Measurements from ENCODE around the gene LTO1. TPM values are rescaled to one million over a fixed set of nuclear protein-coding genes. Genes with fewer than 3 reads are reported as not detected.

Gene LTO1
- total RNA-seq, 1 experiment from 2014 or later: 21.9 TPM

DNA sequence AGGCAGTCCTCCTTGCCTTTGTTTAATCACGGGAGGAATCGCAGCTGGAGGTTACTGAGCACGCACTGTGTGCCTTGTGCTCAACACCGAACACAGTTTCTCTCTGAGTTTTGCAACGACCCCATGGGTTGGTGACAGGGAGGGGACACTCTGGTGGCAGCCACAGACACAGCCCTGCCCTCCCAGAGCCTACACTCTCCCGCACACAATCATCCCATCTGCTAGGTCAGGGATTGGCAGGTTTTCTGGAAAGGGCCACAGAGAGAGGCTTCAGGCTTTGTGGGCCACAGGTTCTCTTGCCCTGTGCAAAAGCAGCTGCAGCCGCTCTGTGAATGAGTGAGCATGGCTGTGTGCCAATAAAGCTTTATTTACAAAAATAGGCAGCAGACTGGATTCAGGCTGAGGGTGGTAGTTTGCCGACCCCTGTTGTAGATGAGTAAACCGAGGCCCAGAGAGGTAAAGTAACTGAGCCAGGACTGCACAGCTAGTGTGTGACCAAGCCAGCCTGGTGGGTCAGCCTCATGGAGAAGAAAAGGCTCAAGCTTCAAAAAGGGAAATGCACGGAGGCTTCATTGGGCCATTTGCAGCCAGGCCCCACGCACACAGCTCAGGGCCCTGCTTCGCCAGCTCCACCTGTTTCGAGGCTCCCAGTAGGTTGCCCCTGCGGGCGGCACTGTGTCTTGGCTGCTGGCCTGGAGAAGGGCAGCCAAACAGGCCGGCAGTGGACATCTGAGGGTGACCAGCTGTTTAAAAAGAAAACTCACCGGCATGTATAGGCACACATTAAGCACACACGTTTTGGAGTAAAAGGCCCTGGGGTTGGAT lies 16.3 kb downstream of the LTO1 start:
- peak; percentile 27 for DNase-seq (ENCODE audit: low read depth)

DNA sequence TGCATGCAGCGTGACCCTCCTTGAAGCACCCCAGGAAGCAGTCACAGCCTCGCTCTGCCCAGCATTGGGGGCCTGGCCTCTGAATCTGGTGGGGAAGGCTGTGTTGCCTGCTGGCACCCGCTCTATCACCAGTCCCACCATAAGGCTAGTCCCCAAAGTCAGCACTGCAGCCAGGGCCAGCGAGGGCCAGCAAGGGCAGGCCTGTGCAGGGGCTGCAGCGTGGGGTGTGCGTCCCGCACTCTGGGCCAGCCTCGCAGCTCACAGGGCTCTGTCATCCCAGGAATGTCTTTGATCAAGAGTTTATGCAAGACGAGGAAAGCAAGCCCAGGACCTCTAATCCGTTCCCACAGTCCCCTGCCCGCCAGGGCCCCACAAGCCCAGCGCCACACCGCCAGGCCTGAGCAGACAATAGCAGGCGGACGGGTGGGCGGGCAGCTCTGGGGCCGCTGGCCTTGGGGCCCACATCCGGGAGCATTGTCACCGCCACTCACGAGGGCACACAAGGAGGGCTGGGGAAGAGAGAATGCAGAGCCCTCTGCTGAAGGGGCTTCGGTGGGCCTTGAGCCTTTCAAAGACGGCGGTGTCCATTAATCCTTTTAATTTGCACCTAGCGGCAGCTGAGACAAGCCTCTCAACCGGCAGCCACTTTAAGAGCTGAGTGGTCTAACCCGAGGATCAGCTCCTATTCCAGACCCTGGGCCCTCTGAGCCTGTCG lies 17.1 kb downstream of the LTO1 start:
- no peak for DNase-seq (ENCODE audit: low read depth)

DNA sequence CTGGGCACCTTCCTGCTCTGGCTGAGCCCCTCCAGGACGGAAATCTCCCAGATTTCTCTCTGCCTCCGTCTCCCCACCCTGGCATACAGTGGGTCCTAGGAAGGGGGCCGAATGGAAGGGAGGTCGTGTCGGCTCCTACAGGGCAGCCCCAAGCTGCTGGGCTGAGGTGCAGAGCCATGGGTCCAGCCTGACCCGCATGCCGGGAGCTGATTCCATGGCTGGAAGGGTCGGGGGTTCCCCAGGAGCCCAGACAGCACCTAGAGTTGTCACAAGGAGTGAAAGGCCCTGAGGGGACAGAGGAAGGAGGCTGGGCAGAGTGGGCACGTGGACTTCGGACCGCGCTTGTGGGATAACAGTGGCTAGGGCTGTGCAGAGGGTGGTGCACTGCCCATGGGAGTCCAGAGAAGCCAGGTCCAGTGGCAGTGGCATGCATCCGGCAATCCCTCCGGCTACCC lies 17.7 kb downstream of the LTO1 start:
- no peak for DNase-seq (ENCODE audit: low read depth)

DNA sequence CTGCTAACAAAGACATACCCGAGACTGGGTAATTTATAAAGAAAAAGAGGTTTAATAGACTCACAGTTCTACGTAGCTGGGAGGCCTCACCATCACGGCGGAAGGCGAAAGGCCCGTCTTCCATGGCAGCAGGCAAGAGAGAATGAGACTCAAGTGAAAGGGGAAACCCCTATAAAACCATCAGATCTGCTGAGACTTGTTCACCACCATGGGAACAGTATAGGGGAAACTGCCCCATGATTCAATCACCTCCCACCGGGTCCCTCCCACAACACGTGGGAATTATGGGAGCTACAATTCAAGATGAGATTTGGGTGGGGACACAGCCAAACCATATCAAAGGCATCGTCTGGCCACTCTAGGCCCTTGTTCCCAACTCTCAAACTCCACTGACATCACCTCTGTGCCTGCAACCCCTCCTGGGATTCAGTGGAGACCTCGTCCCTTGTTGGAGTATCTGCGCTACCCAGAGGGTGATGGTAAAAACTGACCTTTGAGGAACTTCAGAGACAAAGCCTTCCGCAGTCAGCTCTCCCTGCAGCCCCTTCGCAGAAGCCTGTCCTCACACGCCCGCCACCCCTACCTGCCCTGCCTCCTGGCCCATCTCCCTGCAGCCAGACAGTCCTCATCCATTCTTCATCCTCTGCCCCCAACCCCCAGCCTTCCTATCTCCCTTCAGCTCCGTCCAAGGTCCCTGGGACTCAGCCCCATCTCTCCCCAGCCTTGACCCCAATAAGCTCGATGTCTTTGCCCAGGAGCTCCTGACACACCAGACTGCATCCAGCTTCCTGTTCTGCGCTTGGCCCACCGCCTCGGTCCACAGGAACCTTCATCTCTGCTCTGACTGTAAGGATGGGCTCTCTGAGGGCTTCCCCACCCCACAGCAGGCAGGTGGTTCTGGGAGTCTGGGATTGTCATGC lies 18.4 kb downstream of the LTO1 start:
- peak; percentile 36 for DNase-seq (ENCODE audit: low read depth)

DNA sequence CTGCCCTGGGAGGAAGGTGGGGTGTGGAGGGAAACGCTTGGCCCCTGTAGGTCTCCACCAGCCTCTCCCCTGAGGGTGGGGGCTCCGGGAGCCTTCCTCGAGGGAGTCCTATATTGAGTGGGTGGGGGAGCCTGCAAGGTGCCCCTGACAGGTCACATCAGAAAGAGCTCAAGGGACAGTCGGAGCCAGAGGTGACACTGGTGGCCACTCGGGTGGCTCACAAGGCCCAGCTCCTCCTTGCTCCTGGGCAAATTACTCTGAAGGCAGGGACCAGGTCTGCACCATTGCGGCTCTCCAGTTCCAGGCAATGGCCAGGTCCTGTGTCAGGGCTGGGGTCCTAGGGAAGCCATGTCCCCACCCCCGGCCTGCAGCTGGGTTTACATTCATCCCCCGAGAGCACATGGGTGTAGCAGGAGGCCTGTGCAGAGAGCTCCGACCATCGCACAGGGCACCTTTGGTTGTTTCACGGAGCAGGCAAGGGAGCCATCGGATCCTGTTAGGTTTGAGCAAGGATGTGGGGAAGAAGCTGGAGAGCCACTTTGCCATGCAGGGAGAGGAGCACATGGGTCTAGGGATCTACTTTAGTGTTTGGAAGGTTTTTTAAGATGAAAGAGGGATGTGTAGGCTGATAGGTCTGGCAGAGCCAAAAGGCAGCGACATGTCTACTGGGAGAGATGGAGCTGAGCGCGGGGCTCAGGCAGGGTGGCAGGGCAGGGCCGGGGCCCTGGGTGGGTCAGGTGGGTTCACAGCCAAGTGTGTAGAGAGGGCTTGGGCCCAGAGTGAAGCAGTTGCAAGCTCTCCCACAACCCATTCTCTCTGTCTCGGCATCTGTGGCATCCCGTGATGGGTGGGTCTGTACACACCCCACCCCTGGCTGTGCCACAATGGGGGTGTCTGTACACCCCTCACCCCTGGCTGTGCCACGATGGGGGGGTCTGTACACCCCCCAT lies 19.4 kb downstream of the LTO1 start:
- peak; percentile 51 for DNase-seq (ENCODE audit: low read depth)

DNA sequence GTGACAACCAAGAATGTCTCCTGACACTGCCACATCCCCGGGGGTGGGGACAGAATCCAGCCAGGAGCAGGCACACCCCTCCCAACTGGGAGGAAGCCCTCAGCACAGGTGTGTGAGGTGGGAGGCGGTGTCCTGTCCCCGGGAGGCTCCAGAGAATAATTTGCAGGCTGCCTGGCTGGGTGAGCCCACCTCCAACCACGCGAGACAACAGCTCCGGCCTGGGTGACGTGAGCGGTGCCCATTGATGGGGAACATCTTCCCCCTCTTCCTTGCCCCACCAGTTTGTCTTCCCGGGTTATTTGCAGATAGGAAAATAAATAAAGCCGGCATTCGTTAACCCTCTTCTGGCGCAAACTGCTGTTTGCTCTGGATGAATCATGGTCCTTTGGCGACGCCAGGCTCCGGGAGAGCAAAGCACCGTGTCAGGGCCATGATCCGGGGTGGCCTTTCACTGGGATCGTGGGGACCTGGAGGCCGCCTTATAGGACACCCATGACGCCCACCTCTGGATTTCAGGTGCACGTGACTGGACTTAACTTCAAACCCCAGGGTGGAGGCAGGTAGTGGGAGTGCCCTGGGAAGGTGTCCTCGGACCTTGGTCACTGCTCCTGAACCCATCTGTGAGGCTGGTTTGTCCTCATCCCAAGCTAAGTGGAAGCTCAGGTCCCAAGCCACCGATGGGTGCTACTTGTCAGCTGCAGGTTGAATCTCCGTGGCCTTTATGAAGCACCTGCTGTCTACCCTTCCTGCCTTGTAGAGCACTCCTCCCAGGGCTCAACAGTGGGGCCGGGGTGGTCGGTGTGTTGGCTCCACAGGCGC lies 20.3 kb downstream of the LTO1 start:
- peak; percentile 36 for DNase-seq (ENCODE audit: low read depth)

DNA sequence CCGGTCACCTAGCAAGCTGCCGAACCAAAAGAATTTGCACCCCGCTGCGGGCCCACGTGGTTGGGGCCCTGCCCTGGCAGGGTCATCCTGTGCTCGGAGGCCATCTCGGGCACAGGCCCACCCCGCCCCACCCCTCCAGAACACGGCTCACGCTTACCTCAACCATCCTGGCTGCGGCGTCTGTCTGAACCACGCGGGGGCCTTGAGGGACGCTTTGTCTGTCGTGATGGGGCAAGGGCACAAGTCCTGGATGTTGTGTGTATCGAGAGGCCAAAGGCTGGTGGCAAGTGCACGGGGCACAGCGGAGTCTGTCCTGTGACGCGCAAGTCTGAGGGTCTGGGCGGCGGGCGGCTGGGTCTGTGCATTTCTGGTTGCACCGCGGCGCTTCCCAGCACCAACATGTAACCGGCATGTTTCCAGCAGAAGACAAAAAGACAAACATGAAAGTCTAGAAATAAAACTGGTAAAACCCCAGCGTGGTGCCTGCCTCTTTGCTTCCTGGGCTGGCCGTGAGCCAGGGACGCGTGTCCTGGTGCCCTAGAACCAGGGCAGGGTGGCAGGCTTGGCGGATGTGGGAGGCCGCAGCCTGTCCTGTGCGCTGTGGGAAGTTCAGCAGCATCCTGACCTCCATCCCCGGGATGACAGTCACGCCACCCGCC lies 21.0 kb downstream of the LTO1 start:
- DNase-seq (ENCODE audit: low read depth): peak; percentile 15

DNA sequence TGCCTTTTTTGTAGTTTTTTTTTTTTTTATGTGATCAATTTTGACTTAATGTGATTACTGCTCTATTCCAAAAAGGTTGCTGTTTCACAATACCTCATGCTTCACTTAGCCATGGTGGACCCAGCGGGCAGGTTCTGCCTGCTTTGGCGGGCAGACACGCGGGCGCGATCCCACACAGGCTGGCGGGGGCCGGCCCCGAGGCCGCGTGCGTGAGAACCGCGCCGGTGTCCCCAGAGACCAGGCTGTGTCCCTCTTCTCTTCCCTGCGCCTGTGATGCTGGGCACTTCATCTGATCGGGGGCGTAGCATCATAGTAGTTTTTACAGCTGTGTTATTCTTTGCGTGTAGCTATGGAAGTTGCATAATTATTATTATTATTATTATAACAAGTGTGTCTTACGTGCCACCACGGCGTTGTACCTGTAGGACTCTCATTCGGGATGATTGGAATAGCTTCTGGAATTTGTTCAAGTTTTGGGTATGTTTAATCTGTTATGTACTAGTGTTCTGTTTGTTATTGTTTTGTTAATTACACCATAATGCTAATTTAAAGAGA lies 21.7 kb downstream of the LTO1 start:
- no peak for DNase-seq (ENCODE audit: low read depth)

DNA sequence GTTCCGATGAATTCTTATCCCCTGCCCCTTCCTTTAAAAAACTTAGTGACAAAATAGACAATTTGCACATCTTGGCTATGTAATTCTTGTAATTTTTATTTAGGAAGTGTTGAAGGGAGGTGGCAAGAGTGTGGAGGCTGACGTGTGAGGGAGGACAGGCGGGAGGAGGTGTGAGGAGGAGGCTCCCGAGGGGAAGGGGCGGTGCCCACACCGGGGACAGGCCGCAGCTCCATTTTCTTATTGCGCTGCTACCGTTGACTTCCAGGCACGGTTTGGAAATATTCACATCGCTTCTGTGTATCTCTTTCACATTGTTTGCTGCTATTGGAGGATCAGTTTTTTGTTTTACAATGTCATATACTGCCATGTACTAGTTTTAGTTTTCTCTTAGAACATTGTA lies 22.2 kb downstream of the LTO1 start:
- no peak for DNase-seq (ENCODE audit: low read depth)

DNA sequence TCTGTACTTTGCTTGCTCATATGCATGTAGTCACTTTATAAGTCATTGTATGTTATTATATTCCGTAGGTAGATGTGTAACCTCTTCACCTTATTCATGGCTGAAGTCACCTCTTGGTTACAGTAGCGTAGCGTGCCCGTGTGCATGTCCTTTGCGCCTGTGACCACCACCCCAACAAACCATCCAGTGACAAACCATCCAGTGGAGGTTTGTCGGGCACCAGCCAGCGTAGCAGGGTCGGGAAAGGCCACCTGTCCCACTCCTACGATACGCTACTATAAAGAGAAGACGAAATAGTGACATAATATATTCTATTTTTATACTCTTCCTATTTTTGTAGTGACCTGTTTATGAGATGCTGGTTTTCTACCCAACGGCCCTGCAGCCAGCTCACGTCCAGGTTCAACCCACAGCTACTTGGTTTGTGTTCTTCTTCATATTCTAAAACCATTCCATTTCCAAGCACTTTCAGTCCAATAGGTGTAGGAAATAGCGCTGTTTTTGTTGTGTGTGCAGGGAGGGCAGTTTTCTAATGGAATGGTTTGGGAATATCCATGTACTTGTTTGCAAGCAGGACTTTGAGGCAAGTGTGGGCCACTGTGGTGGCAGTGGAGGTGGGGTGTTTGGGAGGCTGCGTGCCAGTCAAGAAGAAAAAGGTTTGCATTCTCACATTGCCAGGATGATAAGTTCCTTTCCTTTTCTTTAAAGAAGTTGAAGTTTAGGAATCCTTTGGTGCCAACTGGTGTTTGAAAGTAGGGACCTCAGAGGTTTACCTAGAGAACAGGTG lies 23.1 kb downstream of the LTO1 start:
- no peak for DNase-seq (ENCODE audit: low read depth)

DNA sequence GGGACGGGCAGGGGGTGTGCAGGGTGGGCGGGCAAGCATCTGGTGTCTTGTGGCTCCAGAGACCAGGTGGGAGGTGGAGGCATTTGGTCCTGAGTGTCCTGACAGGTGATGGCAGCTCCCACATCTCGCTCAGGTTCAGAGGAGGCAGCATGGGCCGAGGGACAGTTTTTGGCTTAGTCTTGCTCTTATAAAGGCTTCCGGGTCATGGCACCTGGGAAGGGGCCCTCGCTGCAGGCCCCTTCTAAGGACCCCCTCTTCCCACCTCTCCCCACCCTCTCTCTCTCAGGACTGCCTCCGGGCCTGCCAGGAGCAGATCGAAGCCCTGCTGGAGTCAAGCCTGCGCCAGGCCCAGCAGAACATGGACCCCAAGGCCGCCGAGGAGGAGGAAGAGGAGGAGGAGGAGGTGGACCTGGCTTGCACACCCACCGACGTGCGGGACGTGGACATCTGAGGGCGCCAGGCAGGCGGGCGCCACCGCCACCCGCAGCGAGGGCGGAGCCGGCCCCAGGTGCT lies 24.3 kb downstream of the LTO1 start:
- no peak for DNase-seq (ENCODE audit: low read depth)

DNA sequence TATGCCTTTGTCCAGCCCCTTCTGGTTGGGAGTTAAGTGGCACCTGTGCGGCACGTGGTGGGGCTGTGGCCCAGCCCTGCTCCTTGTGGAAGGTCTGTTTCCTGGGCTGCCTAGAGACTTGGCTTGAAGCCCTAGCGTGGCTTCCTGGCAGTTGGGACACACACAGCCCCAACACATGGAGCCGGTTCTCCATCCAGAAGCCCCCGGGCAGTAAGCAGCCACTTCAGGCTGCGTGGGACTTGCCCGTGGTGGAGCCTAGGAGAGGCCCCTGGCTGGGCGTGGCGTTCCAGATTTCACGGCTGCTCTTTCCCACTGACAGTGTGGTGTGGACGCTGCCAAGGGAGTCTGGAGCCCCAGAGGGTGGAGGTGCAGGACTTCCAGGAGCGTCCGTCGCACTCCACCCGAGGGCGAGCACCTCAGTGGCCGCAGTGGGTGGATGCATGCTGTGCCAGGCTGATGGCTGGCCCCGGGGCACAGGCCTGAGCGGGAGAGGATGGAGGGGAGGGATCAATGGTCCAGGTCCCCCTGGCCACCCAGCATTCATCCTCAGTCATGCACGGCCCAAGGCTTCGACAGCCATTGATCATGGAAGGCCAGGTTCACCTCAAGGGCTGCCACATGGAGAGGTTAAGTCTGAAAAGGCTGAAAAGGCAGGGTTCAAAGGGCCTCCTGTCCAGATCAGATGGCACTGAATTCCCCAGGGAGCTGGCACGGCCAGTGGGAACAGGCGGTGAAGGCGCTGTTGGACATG lies 24.9 kb downstream of the LTO1 start:
- no peak for DNase-seq (ENCODE audit: low read depth)

DNA sequence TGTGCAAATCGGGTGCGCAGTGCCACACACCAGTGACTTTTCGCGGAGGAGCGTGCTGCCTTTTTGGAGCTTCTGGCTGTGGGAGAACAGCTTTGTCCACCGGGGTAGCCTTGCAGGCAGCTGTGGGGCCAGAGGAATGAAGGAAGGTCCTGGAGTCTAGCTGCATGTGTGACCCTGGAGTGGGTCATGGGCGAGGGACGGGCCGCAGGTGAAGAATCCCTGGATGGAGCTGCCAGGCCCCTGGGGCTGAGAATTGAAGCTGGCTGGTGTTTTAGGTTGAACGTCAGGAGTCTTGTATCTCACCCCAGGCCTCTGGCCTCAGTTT lies 25.6 kb downstream of the LTO1 start:
- no peak for DNase-seq (ENCODE audit: low read depth)

DNA sequence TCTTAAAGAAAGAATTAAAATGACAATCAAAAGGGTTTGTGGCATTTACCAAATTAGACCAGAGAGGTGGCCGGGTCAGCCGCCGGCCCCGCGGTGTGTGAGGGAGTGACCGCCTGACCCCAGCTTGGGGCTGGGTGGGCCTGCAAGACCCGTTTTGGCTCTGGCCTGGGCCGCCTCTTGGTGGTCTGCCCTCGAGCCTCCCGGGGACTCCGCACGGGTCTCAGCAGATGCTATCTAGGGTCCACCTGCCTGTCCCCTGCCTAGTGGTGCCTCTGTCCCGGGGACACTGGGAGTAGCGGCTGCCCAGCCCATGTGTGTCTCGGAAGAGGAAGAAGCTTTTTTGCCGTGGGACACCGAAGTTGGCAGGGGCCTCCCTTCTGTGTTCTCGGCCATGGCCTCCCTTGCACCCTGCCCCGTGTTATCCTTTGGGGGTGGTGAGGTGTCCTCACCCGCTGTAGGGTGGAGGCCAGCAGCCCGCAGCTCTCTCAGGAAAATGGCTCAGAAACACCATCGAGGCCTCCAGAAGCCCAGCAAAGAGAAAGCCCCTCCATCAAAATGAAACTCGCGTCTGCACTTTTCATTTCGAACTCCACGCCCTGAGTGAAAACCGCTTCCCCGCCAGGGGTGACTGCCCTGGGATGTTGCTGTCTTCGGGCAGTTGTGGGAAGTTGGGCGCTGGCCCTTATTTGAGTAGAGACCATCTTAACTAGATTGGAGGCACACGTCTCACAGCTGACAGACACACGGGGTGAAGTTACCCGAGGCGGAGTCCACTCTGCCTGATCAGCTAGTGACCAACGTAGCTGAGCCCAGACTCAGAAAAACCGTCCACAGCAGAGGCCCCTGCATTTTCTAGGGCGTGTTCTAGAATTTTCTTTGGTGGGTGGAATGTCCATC lies 26.2 kb downstream of the LTO1 start:
- peak; percentile 9 for DNase-seq (ENCODE audit: low read depth)

DNA sequence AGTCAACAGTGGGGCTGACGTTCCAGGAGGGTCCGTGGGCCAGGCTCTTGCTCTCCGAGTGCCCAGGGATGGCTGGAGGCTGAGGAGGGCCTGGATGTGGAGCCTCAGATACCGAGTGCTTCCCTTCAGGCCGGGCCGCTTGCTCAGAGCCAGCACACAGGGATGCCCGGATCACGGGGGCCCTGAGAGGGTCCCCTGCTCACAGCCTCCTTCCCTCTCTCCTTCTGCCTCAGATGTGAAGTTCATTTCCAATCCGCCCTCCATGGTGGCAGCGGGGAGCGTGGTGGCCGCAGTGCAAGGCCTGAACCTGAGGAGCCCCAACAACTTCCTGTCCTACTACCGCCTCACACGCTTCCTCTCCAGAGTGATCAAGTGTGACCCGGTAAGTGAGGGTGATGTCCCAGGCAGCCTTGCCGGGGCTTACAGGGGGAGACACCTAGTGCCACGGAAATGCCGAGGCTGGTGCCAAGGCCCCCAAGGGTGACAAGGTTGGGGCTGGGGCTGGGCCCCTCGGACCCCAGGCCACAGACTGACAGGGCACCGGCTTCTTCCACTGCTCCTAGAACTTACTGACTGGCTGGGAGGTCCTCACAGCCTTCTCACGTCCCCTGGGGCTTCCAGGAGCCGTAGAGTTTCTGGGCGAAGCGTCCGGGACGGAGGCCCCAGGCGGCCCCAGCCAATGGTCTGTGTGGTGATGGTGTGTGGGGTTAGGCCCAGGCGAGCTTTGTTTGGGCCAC lies 27.2 kb downstream of the LTO1 start:
- DNase-seq (ENCODE audit: low read depth): peak; percentile 18

DNA sequence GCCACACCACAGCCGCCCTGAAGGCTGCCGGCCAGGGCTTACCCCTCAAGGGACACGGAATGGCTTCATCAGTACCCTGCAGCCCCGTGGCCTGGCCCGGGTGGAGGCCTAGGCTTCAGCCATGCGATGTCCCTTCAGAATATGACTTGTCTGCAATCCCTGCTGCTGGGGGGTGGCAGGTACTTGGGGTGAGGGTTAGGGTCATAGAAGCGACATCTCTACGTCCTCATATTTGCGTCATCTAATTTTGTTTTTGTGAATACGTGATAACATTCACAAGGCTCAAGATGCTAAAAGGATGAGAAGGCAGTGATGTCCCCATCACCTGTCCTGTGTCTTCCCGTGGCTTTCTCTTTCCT lies 27.8 kb downstream of the LTO1 start:
- no peak for DNase-seq (ENCODE audit: low read depth)

Data from LHCN-M2 (cell line).